K562 (cell line): Measurements from ENCODE around the gene AHSG. TPM values are rescaled to one million over a fixed set of nuclear protein-coding genes. Genes with fewer than 3 reads are reported as not detected.

ENCODE experiments used
- BRD4 ChIP-seq: fragments of 200-600 bp; sonication (generic); IDR thresholded peaks from 2 replicates; pipeline ENCODE4 v1.6.1; 2017; ENCODE audit warnings: inconsistent platforms
- CBFA2T2 ChIP-seq: fragments of 450-650 bp; conservative IDR thresholded peaks from 2 replicates; pipeline ENCODE4 v1.6.1; 2017; ENCODE audit warnings: mild to moderate bottlenecking
- CXXC5 ChIP-seq: fragments of 250-450 bp; sonication (Bioruptor Pico); IDR thresholded peaks from 2 replicates; pipeline ENCODE4 v1.8.0; 2022; ENCODE audit warnings: inconsistent platforms, mild to moderate bottlenecking, moderate library complexity
- HDAC2 ChIP-seq: fragments of 450-650 bp; IDR thresholded peaks from 2 replicates; pipeline ENCODE4 v1.6.1; 2016; ENCODE audit warnings: mild to moderate bottlenecking
- HMBOX1 ChIP-seq: sonication (generic); IDR thresholded peaks from 2 replicates; pipeline ENCODE4 v1.6.1; 2016
- HMGXB4 ChIP-seq: sonication (generic); formaldehyde crosslinking; IDR thresholded peaks from 2 replicates; pipeline ENCODE4 v1.8.1; 2023; ENCODE audit warnings: mild to moderate bottlenecking, missing genetic modification reagents
- KDM5B ChIP-seq: fragments of 200-600 bp; sonication (generic); IDR thresholded peaks from 2 replicates; pipeline ENCODE4 v1.6.1; 2012; ENCODE audit warnings: low read depth, mild to moderate bottlenecking, moderate library complexity, low read length, control low read depth, inconsistent platforms; ENCODE audit not compliant: insufficient replicate concordance
- KLF13 ChIP-seq: fragments of 450-650 bp; IDR thresholded peaks from 2 replicates; pipeline ENCODE4 v1.6.1; 2016; ENCODE audit warnings: missing genetic modification characterization, low read depth, mild to moderate bottlenecking, missing compliant biosample characterization, moderate library complexity, borderline replicate concordance
- MLLT1 ChIP-seq, 2 experiments: fragments of 450-650 bp; IDR thresholded peaks; 2 replicates each; pipeline ENCODE4 v1.6.1; 2016
- NUFIP1 ChIP-seq: fragments of 450-650 bp; IDR thresholded peaks from 2 replicates; pipeline ENCODE4 v1.6.1; 2018; ENCODE audit not compliant: partially characterized antibody
- RBM14 ChIP-seq: fragments of 200-400 bp; formaldehyde crosslinking; IDR thresholded peaks from 2 replicates; pipeline ENCODE4 v1.6.1; 2018; ENCODE audit warnings: low read depth, mild to moderate bottlenecking, low read length, moderate library complexity, borderline replicate concordance; ENCODE audit not compliant: insufficient read depth
- TAF9B ChIP-seq: fragments of 450-650 bp; IDR thresholded peaks from 2 replicates; pipeline ENCODE4 v1.6.1; 2018; ENCODE audit warnings: mild to moderate bottlenecking; ENCODE audit not compliant: partially characterized antibody
- TCF3 ChIP-seq: sonication (generic); formaldehyde crosslinking; IDR thresholded peaks from 2 replicates; pipeline ENCODE4 v1.4.0; 2020; ENCODE audit warnings: mild to moderate bottlenecking, missing genetic modification reagents
- TEAD4 ChIP-seq, 2 experiments: sonication (generic) in 1 of 2; formaldehyde crosslinking in 1 of 2; IDR thresholded peaks; 2 replicates each; pipeline versions ENCODE4 v1.6.1 to v1.8.0; 2012 to 2022; ENCODE audit warnings: borderline replicate concordance in 1 of 2, inconsistent platforms in 1 of 2, low read length in 1 of 2, mild to moderate bottlenecking in 1 of 2, missing genetic modification reagents in 1 of 2
- THAP12 ChIP-seq: fragments of 250-450 bp; sonication (Bioruptor Pico); IDR thresholded peaks from 2 replicates; pipeline ENCODE4 v1.9.0; 2021; ENCODE audit warnings: mild to moderate bottlenecking, inconsistent platforms
- USF1 ChIP-seq: sonication (generic); formaldehyde crosslinking; IDR thresholded peaks from 2 replicates; pipeline ENCODE4 v1.9.0; 2022; ENCODE audit warnings: mild to moderate bottlenecking, missing genetic modification reagents
- XRCC5 ChIP-seq: fragments of 200-400 bp; formaldehyde crosslinking; IDR thresholded peaks from 2 replicates; pipeline ENCODE4 v1.6.1; 2017; ENCODE audit warnings: low read depth, mild to moderate bottlenecking, low read length
- ZBTB1 ChIP-seq: sonication (generic); formaldehyde crosslinking; IDR thresholded peaks from 2 replicates; pipeline ENCODE4 v1.8.1; 2023; ENCODE audit warnings: missing genetic modification reagents, low read depth, mild to moderate bottlenecking, borderline replicate concordance
- ZFP1 ChIP-seq: fragments of 450-650 bp; formaldehyde crosslinking; IDR thresholded peaks from 2 replicates; pipeline ENCODE4 v1.4.0; 2020; ENCODE audit warnings: mild to moderate bottlenecking, mixed read lengths
- ZFX ChIP-seq: sonication (generic); formaldehyde crosslinking; IDR thresholded peaks from 2 replicates; pipeline ENCODE4 v1.8.0; 2022; ENCODE audit warnings: mild to moderate bottlenecking, missing genetic modification reagents, moderate library complexity
- ZKSCAN8 ChIP-seq: fragments of 200-800 bp; sonication (Bioruptor generic); IDR thresholded peaks from 2 replicates; pipeline ENCODE4 v1.6.1; 2016; ENCODE audit warnings: missing genetic modification characterization, missing compliant biosample characterization
- ZNF143 ChIP-seq: sonication (generic); formaldehyde crosslinking; IDR thresholded peaks from 2 replicates; pipeline ENCODE4 v1.9.0; 2022; ENCODE audit warnings: mild to moderate bottlenecking, missing genetic modification reagents
- ZNF384 ChIP-seq: IDR thresholded peaks from 2 replicates; pipeline ENCODE4 v1.6.1; 2012; ENCODE audit warnings: low read depth, low read length, improper control_type of control experiment
- polyA plus RNA-seq, 8 experiments: library from polyadenylated mRNA; depleted of rRNA in 4 of 8; stranded (reverse) in 5 of 8; unstranded in 3 of 8; fragments of >200 nt; fragmentation: Nextera tagmentation in 2 of 8; fragmentation: Illumina TruSeq in 1 of 8; extraction: Ambion mirVana in 2 of 8; extraction: Trizol in 1 of 8; gene quantifications; 2 replicates each; pipeline versions ENCODE4 v1.2.1 to v1.2.3, GENCODE V29; 2011 to 2014; ENCODE audit warnings: inconsistent platforms in 1 of 8, missing spikeins in 1 of 8
- total RNA-seq, 7 experiments: library from RNA; depleted of rRNA in 6 of 7; stranded (reverse); fragments of >200 nt in 6 of 7; fragmentation: Illumina TruSeq in 2 of 7; extraction: Trizol in 2 of 7; gene quantifications; 2 replicates each; pipeline versions ENCODE4 v1.2.1 to v1.2.3, GENCODE V29; 2011 to 2021; ENCODE audit warnings: low replicate concordance in 1 of 7

The AHSG gene
- total and polyA plus RNA-seq, 9 of the 15 experiments (the other 6 are each of a cell fraction or from before 2014, with no cell fraction given): 0.69 TPM; not detected in 8

GRCh38 chr3:186628756-186629155, 15.9 kb downstream of the AHSG start (continued):
- TF ChIP-seq ZNF384 (peak; percentile 79), CXXC5 (CRISPR knock-in tag) (no peak), BRD4 (no peak), HMBOX1 (peak; percentile 89), HDAC2 (no peak), THAP12 (CRISPR knock-in tag) (no peak), ZFP1 (CRISPR knock-in tag) (no peak), ZNF143 (CRISPR knock-in tag) (no peak), RBM14 (no peak), ZBTB1 (CRISPR knock-in tag) (no peak), TCF3 (CRISPR knock-in tag) (peak; percentile 71), TAF9B (no peak), ZFX (CRISPR knock-in tag) (no peak), HMGXB4 (no peak), KDM5B (no peak), MLLT1 (IDR thresholded peaks at IDR 0.05) (no peak), XRCC5 (no peak), ZKSCAN8 (CRISPR knock-in tag) (no peak), CBFA2T2 (peak; percentile 33), NUFIP1 (no peak), KLF13 (tag) (no peak), TEAD4 (IDR thresholded peaks at IDR 0.05; ENCODE audit: low read length) (peak; percentile 38; the same call in 1 of the 2 replicates), TEAD4 (CRISPR knock-in tag; IDR thresholded peaks at IDR 0.05; ENCODE audit: borderline replicate concordance) (no peak), USF1 (no peak)
